Gastroesophageal sphincter (tissue), 3 donors: ENCODE results near the gene EAF1.

Experiments used
- CTCF ChIP-seq, 4 experiments: fragments of 200-600 bp in 2 of 4; fragments of 450-650 bp in 2 of 4; sonication (generic) in 1 of 4; IDR thresholded peaks; one replicate each; pipeline ENCODE4 v1.5.1; 2017 to 2019; ENCODE audit warnings: antibody characterized with exemption in 4 of 4, mild to moderate bottlenecking in 2 of 4, moderate library complexity in 2 of 4
- POLR2A ChIP-seq, 2 donors: fragments of 450-650 bp; IDR thresholded peaks; one replicate each; pipeline ENCODE4 v1.6.1; 2017; ENCODE audit warnings: antibody characterized with exemption in 2 of 2, mild to moderate bottlenecking in 2 of 2, moderate library complexity in 1 of 2

DNA sequence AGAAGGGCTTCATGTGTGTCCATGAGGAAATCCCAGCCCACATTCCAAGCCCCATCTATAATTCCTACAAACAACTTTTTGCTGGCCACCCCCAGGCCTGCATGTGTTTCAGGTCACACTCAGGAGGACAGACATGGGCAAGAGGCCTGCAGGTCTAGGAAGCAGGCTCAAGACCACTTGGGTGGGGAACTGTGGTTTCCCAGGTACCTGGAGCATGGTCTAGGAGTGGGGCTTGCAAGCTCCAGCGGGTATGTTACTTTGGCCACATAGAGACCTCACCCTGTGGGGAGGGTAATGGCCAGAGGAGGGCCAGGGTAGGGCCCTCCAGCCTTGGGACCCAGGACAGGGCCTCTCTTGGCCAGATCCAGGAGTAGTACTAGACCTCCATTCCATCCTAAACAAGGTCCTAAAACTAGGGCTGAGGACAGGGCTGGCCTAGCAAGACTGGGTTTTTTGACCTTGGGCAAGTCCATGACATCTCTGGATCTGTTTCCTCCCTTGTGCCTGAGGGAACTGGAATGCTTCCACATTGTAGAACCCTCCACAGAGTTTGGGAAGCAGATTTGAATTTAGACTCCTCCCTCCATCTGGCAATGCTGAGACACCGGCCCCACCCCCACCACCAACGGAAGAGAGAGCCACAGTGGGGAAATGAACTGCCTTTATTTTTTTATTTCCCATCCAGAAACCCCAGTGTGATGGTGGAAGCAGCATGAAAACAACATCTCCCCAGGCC lies 22.3 kb downstream of the EAF1 start:
- TF ChIP-seq POLR2A (IDR thresholded peaks at IDR 0.05) (no peak), CTCF (IDR thresholded peaks at IDR 0.05) (no peak)
